Activated T-helper 1 cell treated with anti-CD3 and anti-CD28 coated beads, Interleukin-2, amount 50 U/mL, for 16 hours (primary cell): ENCODE results near the gene CLMN.
A peak's percentile ranks its signal among the peaks of the same experiment; 100 is the strongest.

ENCODE experiments used
- DNase-seq, 2 donors: peaks; one replicate each; pipeline ENCODE4 v3.0.0-alpha.2; 2020; ENCODE audit warnings: low read depth in 1 of 2, low spot score in 1 of 2

CLMN gene

GRCh38 chr14:95319312-95320077, at the start of gene CLMN:
CLMN (minus strand) TSS chr14:95319908; CDS start chr14:95319792, 116 bp downstream.
- peak in 1 of 2 donors; percentile 3 for DNase-seq

DNA sequence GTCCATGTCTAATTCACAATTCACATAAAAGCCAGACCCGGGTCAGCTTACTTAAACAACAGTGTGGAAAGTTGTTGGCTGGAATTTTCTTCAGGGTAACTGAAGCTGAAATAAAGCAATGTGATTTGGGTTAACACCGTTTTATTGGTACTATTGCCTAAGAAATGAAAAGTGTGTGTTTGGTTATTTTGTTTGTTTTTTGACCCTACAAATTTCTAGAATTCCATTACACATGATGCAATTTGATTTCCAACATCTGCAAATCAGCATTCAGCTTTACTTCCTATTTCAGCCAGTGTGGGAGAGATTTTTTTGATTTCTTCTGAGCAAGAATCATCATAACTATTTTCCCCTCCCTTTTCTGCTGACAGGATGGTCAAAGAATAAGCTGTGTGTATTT, 45.7 kb upstream of the CLMN start:
- no peak for DNase-seq

- DNase-seq, result no peak
Measured at GRCh38 chr14:95364481-95365209, 44.9 kb upstream of the CLMN start.

DNA sequence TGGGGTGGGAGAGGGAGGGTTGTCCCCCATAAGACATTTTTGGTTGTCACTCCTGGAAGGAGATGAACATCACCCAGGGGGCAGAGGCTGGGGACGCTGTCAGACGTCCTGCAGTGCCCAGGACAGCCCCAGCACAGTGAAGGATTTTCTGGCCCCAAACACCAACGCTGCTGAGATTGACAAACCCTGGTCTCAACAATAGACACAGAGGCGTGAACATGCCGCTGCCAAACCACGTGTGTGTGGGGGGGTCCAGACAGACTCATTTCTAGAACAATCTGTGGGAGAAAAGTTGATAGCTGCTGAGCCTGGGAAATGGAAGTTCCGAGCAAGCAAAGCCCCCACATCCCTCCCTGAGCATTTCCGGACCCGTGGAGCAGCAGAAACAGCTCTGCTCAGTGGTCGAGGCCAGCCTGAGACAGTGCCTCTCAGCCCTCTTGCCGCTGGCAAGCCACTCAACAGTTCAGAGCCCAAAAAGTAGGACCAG, 43.8 kb upstream of the CLMN start:
- no peak for DNase-seq

GRCh38 chr14:95362138-95362494, 42.4 kb upstream of the CLMN start:
- DNase-seq, result no peak

DNA sequence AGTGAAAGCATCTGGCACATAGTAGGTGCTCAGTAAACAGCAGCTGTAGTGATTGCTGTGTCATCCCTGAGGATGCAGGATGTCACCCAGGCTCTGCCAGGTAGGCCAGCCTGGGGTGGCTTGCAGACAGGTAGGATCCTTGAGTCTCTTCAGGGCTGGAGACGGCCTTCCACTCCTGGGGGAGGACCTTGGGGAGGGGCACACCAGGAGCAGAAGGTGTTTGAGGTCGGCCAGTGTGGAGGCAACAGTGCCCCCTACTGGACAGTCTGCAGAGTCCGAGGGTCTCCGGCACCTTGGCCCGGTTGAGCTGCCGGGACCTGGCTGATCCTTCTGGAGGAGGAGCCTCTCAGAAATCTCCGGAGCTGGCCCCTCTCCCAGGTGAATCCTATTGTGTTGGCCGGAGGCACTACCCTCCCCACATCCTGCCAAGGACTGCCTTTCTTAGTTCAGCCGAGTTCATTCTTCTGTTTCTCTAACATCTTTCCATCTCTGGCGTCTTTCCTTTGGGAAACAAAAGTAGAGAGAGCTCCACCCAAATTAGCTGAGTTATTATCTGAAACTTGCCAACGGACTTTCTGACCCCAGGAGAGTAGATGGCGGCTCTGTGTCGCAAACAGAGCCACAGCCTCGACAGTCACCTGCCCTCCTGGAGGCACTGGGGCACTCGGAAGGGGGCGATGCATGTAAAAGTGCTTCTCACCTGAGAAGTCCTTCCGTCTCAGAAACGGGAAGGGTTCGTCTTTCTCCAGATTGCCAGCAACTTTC, 41.8 kb upstream of the CLMN start:
- DNase-seq, result peak in 1 of 2 donors; percentile 5

- DNase-seq, result no peak
Measured at GRCh38 chr14:95360828-95361227, 41.1 kb upstream of the CLMN start.

DNA sequence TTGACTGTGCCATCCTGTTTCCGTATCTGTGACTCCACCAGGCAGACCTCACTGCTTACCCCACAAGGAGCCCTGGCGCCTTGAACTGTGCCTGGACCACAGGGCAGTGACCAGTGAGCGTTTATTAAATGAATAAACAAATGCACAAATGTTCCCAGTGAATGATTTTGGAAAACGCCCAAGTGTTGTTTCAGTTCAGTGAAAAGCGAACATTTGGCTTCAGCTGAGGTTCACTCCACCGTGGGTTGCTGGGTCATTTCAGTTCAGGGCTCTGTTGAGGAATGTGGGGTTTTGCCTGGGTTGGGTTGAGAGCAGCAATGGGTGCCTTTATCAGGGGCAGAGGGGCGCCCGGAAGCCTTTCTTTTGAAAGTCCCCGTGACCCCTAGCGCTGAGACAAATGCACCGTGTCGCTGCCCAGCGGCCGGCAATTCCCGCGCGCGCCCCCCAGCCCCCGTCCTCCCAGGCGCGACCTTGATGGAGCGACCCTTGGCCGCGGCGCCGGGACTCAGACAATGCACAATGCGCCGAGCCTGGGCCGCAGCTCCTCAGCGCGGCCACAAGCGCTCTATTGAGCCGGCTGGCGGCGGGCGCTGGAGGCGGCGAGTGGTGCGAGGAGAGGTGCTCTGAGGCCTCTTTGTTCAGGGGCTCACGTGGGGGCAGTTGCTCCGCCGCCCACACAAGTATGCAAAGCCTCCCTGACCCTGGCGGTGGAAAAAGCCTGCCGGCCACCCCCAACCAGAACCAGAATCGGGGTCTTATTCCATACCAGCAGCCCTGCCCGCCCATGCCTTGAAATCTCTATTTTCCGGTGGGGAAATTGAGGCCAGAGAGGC, 40.5 kb upstream of the CLMN start:
- no peak for DNase-seq

- no peak for DNase-seq
Measured at GRCh38 chr14:95356245-95356869, 36.6 kb upstream of the CLMN start.

- DNase-seq, result no peak
Measured at GRCh38 chr14:95355422-95355821, 35.7 kb upstream of the CLMN start.

- no peak for DNase-seq
Measured at GRCh38 chr14:95354834-95355233, 35.1 kb upstream of the CLMN start.

DNA sequence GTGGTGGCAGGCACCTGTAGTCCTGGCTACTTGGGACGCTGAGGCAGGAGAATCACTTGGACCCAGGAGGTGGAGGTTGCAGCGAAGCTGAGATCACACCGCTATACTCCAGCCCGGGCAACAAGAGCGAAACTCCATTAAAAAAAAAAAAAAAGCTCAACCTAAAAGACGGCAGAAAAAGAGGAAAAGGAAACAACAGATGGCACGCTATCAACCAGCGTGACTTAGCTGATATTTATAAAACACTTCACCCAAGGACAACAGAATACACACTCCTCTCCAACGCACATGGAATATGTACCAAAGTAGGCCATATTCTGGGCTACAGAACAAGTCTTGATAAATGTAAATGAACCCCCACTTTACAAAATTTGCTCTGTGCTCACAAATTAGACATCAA, 34.0 kb upstream of the CLMN start:
- no peak for DNase-seq

- DNase-seq, result no peak
Measured at GRCh38 chr14:95353007-95353406, 33.3 kb upstream of the CLMN start.

- DNase-seq, result no peak
Measured at GRCh38 chr14:95352481-95352880, 32.8 kb upstream of the CLMN start.

GRCh38 chr14:95349241-95349640, 29.5 kb upstream of the CLMN start:
- no peak for DNase-seq

- DNase-seq, result no peak
Measured at GRCh38 chr14:95348395-95349080, 28.8 kb upstream of the CLMN start.

DNA sequence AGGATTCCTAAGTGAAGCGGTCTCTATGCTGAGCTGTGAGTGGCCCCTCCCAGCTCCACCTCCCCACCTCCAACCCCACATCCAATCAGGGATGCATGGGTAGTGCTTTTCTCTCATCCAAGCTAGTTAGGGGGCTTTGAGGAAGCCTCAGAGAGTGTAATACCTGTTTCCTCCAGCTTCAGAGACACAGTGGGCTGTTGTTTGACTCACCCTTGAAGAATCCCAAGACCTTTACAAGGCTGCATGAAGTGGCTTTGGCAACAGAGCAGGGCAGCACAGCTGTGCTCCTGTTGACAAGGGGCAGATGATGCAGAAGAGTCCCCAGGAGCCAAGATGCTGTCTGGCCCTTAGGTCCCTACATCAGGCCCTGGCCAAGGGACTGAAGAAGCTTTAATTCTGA, 27.1 kb upstream of the CLMN start:
- DNase-seq, result no peak

GRCh38 chr14:95346266-95346665, 26.6 kb upstream of the CLMN start:
- no peak for DNase-seq

GRCh38 chr14:95345032-95345431, 25.3 kb upstream of the CLMN start:
- DNase-seq, result no peak

GRCh38 chr14:95344536-95344935, 24.8 kb upstream of the CLMN start:
- no peak for DNase-seq
